Activated CD4-positive, alpha-beta T cell treated with anti-CD3 and anti-CD28 coated beads for 24 hours (primary cell): ENCODE data around the gene PNMT.
"Not testable (repeated sequence)": the region's sequence is repeated elsewhere in the genome, so short reads cannot be mapped to it uniquely, and the experiment has no call there.

Source experiments
- DNase-seq, 2 donors: peaks; one replicate each; pipeline ENCODE4 v3.0.0-alpha.2; 2020; ENCODE audit warnings: low read depth in 2 of 2

PNMT gene

GRCh38 chr17:39709319-39709997, 41.2 kb downstream of the PNMT start:
- no peak for DNase-seq

GRCh38 chr17:39709998-39710964, 42.0 kb downstream of the PNMT start:
- no peak for DNase-seq

- DNase-seq, result not testable (repeated sequence)
These were observed 42.8 kb downstream of the PNMT start for GRCh38 chr17:39711071-39711470.

GRCh38 chr17:39711851-39712250, 43.6 kb downstream of the PNMT start:
- no peak for DNase-seq

- DNase-seq, result no peak
These were observed 46.0 kb downstream of the PNMT start for GRCh38 chr17:39714234-39714633.

GRCh38 chr17:39715375-39716072, 47.3 kb downstream of the PNMT start:
- no peak for DNase-seq

GRCh38 chr17:39716073-39716818, 48.0 kb downstream of the PNMT start:
- no peak for DNase-seq

- DNase-seq, result no peak
These were observed 48.8 kb downstream of the PNMT start for GRCh38 chr17:39716879-39717536.

- DNase-seq, result no peak
These were observed 49.4 kb downstream of the PNMT start for GRCh38 chr17:39717660-39718059.

- no peak for DNase-seq
These were observed 51.5 kb downstream of the PNMT start for GRCh38 chr17:39719563-39720355.
